ENCODE data around the gene GANC.

Gene GANC

GRCh38 chr15:42402455-42403205 is 129.6 kb downstream of the GANC start:
- Histone ChIP-seq H3K4me3 (IDR thresholded peaks at IDR 0.05; ENCODE audit: insufficient read depth, low read depth, low read length) (no peak overlapping the region), H2AFZ (ENCODE audit: low read depth) (no peak overlapping the region), H4K20me1 (ENCODE audit: insufficient read depth) (no peaks in the 10 kb centered on the region), H3K36me3 (ENCODE audit: insufficient read depth) (no peaks in the 10 kb centered on the region), H3K27ac (no peak overlapping the region), H3K4me1 (ENCODE audit: low read depth, poor library complexity, severe bottlenecking) (no peaks in the 10 kb centered on the region), H3K27me3 (ENCODE audit: insufficient read depth, low read depth) (no peaks in the 10 kb centered on the region), H3K79me2 (ENCODE audit: insufficient read depth, low read depth) (no peaks in the 10 kb centered on the region), H3K4me2 (no peak overlapping the region), H3K9ac (no peak overlapping the region)
- TF ChIP-seq, protein P1, sequence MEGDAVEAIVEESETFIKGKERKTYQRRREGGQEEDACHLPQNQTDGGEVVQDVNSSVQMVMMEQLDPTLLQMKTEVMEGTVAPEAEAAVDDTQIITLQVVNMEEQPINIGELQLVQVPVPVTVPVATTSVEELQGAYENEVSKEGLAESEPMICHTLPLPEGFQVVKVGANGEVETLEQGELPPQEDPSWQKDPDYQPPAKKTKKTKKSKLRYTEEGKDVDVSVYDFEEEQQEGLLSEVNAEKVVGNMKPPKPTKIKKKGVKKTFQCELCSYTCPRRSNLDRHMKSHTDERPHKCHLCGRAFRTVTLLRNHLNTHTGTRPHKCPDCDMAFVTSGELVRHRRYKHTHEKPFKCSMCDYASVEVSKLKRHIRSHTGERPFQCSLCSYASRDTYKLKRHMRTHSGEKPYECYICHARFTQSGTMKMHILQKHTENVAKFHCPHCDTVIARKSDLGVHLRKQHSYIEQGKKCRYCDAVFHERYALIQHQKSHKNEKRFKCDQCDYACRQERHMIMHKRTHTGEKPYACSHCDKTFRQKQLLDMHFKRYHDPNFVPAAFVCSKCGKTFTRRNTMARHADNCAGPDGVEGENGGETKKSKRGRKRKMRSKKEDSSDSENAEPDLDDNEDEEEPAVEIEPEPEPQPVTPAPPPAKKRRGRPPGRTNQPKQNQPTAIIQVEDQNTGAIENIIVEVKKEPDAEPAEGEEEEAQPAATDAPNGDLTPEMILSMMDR (conservative IDR thresholded peaks at IDR 0.05; ENCODE audit: low read depth, low read length) = no peak

GRCh38 chr15:42403389-42403788 is 130.4 kb downstream of the GANC start:
- no peaks in the 10 kb centered on the region for H3K36me3 ChIP-seq (ENCODE audit: insufficient read depth)
- H3K79me2 ChIP-seq (ENCODE audit: insufficient read depth, low read depth) = no peaks in the 10 kb centered on the region
- no peak overlapping the region for H3K4me2 ChIP-seq
- H3K27me3 ChIP-seq (ENCODE audit: insufficient read depth, low read depth) = no peaks in the 10 kb centered on the region
- H3K27ac ChIP-seq = no peak overlapping the region
- H3K4me1 ChIP-seq (ENCODE audit: low read depth, poor library complexity, severe bottlenecking) = no peaks in the 10 kb centered on the region
- TF ChIP-seq, protein P1 (conservative IDR thresholded peaks at IDR 0.05; ENCODE audit: low read depth, low read length) = no peak
- H3K4me3 ChIP-seq (IDR thresholded peaks at IDR 0.05; ENCODE audit: insufficient read depth, low read depth, low read length) = no peak overlapping the region
- no peaks in the 10 kb centered on the region for H4K20me1 ChIP-seq (ENCODE audit: insufficient read depth)
- no peak overlapping the region for H3K9ac ChIP-seq
- H2AFZ ChIP-seq (ENCODE audit: low read depth) = no peak overlapping the region

DNA sequence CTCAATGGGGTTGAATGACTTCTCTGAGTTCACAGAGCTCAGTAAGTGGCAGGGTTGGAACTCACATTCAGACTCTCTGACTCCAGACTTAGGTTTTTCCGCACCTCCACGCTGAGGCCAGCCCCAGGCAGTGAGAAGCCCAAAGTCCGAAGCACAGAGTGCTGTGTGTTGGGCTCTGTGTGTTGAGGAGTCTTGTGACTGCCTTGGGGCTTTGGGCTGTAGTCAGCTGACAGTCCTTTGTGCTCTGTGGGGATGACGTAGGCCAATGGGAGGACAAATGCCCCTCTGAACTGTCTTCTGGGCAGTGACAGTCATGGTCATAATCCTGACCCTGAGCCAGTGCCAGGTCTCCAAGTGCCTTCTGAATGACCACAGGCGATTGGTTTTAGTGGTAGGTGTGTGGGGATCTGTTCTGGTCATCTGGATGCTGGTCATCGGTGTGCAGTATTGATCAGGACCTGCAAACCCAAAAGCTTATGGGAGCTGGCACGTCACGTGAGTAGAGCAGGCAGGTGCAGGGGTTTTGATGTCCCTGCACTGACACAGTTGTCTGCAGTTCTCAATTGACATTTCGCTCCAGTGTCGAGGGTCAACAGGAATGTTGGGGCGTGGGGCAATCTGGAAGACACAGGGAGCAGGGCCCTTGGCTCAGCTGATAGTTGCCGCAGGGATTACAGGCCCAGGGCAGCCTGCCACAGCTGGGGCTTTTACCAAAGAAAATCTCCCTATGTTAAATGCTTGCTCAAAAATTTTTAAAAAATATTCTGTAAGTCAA is 131.6 kb downstream of the GANC start:
- no peak overlapping the region for H2AFZ ChIP-seq (ENCODE audit: low read depth)
- TF ChIP-seq, protein P1 (conservative IDR thresholded peaks at IDR 0.05; ENCODE audit: low read depth, low read length) = no peak
- no peak overlapping the region for H3K9ac ChIP-seq
- no peaks in the 10 kb centered on the region for H3K79me2 ChIP-seq (ENCODE audit: insufficient read depth, low read depth)
- no peak overlapping the region for H3K4me2 ChIP-seq
- H4K20me1 ChIP-seq (ENCODE audit: insufficient read depth) = no peaks in the 10 kb centered on the region
- no peaks in the 10 kb centered on the region for H3K4me1 ChIP-seq (ENCODE audit: low read depth, poor library complexity, severe bottlenecking)
- no peak overlapping the region for H3K27ac ChIP-seq
- H3K36me3 ChIP-seq (ENCODE audit: insufficient read depth) = no peaks in the 10 kb centered on the region
- no peaks in the 10 kb centered on the region for H3K27me3 ChIP-seq (ENCODE audit: insufficient read depth, low read depth)
- no peak overlapping the region for H3K4me3 ChIP-seq (IDR thresholded peaks at IDR 0.05; ENCODE audit: insufficient read depth, low read depth, low read length)

DNA sequence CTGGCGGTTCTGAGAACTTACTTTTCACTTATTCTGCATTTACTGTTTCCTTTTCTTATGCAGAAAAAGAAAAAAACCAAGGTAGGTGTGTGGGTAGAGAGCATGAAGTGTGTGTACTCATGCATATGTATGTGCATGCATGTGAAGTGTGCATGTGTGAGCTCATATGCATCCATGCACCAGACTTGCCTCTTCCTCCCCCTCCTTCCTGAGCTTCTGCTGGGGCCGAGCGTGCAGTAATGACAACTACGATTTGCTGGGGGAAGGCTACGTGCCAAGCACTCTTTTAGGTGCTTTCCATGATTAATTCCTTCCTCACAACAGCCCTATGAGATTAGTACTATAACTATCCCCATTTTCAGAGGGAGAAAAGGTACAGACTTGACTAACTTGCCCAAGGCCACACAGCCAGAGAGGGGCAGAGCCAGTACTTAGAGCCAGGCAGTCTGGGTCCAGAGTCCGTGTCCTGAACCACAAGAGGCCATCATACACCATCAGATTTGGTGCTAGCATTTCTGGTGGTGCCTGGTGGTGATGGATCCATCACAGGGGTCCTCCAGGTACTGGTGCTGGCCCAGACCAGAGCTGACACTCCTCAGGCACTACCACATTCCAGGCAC is 133.0 kb downstream of the GANC start:
- no peaks in the 10 kb centered on the region for H3K4me1 ChIP-seq (ENCODE audit: low read depth, poor library complexity, severe bottlenecking)
- no peaks in the 10 kb centered on the region for H3K27me3 ChIP-seq (ENCODE audit: insufficient read depth, low read depth)
- H3K4me3 ChIP-seq (IDR thresholded peaks at IDR 0.05; ENCODE audit: insufficient read depth, low read depth, low read length) = no peak overlapping the region
- no peaks in the 10 kb centered on the region for H3K79me2 ChIP-seq (ENCODE audit: insufficient read depth, low read depth)
- no peak overlapping the region for H2AFZ ChIP-seq (ENCODE audit: low read depth)
- H3K36me3 ChIP-seq (ENCODE audit: insufficient read depth) = no peaks in the 10 kb centered on the region
- H4K20me1 ChIP-seq (ENCODE audit: insufficient read depth) = no peaks in the 10 kb centered on the region
- no peak overlapping the region for H3K27ac ChIP-seq
- no peak overlapping the region for H3K9ac ChIP-seq
- TF ChIP-seq, protein P1 (conservative IDR thresholded peaks at IDR 0.05; ENCODE audit: low read depth, low read length) = no peak
- no peak overlapping the region for H3K4me2 ChIP-seq

Data from KMS-11 (cell line).